Activated T-cell treated with anti-CD3 and anti-CD28 coated beads for 48 hours (primary cell): ENCODE measurements around the gene SCTR.
"Not testable (repeated sequence)": the region's sequence is repeated elsewhere in the genome, so short reads cannot be mapped to it uniquely, and the experiment has no call there.

Experiments used
- DNase-seq: peaks from one replicate; pipeline ENCODE4 v3.0.0-alpha.2; 2020; ENCODE audit warnings: low read depth

SCTR gene

DNA sequence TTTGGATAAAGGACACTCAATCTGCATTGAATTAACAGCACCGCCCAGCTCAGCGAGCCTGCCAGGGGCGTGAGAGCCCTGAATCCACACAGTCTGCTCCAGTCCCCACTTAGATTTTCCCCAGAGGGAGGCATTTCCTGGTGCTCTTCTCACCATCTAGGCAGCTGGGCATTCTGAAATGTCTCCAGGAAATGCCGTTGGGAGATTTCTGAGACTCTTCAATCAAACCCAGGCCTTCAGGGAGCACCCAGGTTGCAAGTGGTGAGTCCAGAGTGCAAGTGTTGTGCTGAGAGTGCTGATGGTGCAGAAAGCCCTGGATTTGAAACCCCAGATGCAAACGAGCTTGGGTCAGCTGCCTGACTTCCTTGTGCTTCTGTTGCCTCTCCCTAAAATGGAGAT is 116.1 kb downstream of the SCTR start:
- no peak for DNase-seq

DNA sequence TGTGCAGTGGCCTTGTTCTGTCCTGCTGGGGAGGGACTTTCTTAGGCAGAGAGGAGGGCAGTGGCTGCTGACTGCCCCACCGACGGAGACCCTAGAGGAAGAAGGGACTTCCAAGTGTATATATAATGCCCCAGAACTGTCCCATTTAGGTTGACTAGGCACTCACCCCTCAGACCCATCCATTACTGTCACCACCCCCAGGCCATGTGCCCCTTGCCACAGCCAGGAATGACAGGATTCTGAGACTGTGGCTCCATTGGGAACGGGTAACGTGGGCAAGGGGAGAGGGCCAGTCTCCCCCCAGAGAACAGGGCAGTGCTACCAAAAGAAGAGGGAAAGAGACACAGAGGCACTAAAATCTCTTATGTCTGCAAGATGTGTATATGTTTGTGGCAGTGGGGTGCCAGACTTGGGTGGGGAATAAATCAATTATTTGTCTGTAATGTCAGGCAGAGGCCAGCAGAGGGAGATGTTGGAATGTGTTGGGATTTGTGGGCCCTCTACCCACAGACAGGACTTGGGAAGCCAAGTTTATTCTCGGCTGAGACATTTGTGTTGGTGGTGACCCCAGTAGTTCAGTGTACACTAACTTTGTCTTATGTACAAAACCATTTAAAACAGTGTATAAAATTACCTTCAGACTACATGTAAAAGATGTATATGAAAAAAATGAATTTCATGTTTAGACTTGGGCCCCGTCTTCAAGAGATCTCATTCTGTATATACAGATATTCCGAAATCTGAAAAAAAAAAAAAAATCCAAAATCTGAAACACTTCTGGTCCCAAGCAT is 116.7 kb downstream of the SCTR start:
- DNase-seq, result no peak

DNA sequence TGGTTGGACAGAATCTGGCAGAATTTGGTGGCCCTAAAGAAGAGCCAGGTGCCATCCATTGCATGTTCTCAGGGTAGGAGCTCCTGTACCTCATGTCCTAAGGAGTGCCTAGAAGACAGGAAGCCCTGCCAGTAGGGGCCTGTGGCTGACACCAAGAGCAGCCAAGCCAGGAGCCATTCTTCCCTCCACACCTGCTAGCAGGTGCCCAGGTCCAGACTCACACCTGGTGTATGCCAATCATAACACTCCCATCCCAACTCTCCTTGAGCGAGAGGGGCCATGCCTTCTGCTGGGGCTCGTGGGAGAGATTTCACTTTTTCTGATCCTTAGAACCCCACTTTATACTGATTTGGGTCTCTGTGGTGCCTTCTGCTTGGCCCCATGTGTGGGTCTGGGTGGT is 119.1 kb downstream of the SCTR start:
- no peak for DNase-seq

DNA sequence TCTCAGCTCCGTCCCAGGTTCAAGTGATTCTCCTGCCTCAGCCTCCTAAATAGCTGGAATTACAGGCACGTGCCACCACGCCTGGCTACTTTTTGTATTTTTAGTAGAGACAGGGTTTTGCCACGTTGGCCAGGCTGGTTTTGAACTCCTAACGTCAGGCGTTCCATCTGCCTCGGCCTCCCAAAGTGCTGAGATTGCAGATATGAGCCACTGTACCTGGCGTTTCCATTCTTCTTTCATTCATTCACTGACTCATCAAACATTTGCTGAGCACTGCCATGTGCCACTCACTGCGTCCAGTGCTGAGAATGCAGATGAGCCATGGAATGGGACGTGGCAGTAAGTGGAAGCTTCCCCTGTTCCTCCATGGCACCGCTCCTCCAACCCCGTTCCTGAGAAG is 120.7 kb downstream of the SCTR start:
- not testable (repeated sequence) for DNase-seq

DNA sequence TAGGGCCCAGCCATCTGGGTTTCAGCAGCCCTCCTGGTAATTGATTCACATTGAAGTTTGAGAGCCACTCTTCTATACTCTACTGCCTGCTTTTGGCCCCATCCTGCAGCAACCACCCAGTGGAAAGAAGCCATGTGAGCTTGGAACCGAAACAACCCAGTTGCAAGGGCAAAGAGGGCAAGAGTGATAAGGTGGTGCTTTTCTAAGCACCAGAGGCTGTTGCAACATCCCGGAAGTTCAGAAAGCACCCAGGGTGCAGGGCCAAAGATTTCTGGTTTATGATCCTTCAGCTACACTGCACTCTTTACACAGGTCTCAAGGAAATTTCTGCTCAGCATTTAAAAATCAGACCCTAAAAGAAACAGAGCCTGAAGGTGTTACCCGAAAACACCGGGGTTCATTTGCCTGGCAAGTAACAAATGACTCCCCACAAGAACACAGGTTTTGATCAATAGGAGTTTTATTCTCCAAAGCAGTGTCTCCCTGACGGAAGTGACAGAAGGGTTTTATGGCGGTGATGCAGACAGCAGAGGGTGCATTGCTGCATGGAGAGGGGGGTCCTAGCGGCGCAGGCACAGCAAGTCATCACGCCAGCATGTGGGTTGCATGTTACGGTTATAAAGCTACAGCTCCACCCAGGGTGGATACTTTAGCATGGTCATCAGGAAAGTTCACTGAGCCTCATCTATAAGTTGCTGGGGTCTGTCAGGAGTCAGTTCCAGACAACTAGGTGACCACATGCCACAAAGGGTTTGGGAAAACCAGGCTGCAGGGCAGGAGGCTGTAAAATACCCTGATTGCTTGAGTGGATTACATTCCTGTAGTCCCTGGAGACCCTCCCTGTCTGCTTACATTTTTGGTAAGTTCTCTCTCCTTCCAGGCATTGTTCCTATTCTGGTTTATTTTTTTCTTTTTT is 121.4 kb downstream of the SCTR start:
- no peak for DNase-seq

DNA sequence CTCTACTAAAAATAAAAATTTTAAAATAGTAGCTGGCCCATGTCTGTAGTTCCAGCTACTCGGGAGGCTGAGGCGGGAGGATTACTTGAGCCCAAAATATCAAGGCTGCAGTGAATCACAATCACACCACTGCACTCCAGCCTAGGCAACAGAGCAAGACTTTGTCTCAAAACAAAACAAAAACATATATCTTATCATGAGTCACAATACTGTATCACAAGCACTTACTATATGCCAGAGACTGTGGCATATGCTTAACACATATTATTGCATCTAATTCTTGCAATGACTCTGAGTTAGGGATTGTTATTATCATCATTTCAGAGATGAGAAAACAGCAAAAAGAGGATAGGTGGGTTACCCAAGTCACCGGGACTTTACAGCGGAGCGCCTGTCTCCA is 122.2 kb downstream of the SCTR start:
- no peak for DNase-seq

DNA sequence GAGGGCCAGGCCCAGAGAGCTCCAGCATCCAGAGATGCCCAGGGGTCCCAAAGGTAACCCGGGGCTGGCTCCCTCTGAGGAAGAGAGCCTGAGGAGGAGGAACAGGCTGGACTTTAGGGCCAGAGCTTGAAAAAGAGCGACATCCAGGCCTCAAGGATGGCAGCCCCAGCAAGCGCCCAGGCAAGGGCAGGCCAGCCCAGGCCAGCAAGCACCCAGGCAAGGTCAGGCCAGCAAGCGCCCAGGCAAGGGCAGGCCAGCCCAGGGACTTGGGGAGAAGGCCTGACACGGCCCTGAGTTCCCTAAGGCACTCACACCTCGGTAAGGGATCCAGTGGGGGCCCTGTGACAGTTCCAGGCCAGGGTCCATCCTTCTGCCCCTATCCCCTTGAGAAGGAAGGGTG is 127.1 kb downstream of the SCTR start:
- DNase-seq, result no peak

DNA sequence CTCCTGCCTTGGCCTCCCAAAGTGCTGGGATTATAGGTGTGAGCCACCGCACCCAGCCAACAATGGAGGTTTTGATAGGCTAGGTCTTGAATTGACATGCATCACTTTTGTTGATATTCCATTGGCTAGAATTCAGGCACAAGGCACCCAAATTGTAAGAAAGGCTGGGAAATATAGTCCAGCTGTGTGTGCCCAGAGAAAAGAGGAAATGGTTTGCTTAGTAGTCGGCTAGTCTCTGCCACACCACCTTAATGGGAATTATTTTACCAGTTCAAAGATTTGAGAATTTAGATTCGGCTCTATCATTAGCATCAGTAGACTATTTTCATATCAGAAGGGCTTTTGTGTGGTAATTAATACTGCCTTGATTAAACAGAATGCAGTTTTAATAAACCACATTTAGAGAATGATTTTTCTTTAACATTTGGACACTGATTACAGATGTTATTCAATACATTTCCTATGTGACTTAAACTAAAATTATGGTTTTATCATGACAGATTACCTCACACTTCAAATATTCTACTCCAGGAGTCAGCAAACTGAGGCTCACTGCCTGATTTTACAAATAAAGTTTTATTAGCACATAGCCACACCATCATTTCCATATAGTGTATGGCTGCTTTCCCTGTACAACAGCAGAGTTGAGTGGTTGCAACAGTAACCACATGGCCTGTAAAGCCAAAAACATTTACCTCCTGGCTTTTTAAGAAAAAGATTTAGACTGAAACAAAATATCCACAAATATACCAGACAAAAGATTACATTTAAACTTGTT is 130.1 kb downstream of the SCTR start:
- no peak for DNase-seq
